GM10847 (cell line): ENCODE measurements around the gene C1orf122.

ENCODE experiments used
- POLR2A ChIP-seq: IDR thresholded peaks from 2 replicates; pipeline ENCODE4 v1.6.1; 2011; ENCODE audit not compliant: insufficient read length; ENCODE audit errors: extremely low read depth

C1orf122 gene

DNA sequence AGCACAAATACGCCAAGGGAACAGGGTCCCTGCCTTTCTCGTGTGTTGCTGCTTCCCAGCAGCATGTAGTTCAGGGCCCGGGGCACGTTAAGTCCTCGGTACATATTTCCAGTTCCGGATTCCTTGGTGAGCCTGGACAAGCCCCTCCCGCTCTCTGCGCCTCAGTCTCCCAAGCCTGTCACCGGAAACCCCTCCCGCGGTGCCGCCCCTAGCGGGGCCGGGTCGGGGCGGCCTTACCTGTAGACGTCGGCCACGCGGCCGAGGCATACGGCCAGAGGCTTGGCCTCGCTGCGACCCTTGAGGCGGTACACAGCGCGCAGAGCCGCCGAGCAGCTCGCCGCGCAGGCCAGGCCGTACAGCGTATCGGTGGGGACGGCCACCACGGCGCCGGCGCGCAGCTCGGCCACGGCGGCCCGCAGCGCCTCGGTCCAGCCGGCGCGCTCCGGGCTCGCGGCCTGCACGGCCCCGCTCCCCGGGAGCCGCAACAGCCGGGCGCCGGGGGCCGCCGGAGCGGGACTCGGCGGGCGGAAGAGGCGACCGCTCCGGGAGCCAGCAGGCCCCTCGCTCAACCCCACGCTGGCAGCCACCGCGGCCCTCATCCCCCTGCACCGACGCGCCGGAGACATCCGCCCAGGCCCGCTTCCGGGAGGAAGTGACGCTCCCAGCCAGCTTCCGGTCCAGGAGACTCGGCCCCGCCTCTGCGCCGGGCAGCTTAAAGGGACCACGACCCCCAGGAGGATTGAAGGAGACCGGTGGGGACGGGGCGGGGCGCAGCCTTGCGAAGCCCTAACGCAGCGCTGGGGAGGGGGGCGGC is at the start of gene C1orf122, which contains the start of gene YRDC:
C1orf122 (plus strand) TSS at position 236 of the 814 bp plus-strand sequence. CDS start 615 bp downstream, outside the sequence.
YRDC (minus strand) TSS at position 654 of the 814 bp plus-strand sequence; CDS start at position 626, 28 bp downstream.
- peak; percentile 68 for TF ChIP-seq POLR2A

DNA sequence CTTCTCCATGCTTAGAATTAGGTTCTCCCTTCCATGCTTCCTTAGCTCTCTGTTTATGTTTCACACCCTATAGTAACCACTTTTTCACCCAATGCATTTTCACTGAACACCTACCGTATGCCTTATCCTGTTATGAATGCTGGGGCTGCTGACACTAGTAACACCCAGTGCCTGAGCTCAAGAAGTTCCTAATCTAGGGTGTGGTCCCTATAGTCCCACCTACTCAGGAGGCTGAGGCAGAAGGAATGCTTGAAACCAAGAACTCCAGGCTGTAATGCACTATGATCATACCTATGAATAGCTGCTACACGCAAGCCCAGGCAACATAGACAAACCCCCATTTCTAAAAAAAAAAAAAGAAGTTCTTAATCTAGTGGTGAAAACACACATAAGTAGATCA is 48.1 kb upstream of the C1orf122 start:
- TF ChIP-seq POLR2A, result no peak

DNA sequence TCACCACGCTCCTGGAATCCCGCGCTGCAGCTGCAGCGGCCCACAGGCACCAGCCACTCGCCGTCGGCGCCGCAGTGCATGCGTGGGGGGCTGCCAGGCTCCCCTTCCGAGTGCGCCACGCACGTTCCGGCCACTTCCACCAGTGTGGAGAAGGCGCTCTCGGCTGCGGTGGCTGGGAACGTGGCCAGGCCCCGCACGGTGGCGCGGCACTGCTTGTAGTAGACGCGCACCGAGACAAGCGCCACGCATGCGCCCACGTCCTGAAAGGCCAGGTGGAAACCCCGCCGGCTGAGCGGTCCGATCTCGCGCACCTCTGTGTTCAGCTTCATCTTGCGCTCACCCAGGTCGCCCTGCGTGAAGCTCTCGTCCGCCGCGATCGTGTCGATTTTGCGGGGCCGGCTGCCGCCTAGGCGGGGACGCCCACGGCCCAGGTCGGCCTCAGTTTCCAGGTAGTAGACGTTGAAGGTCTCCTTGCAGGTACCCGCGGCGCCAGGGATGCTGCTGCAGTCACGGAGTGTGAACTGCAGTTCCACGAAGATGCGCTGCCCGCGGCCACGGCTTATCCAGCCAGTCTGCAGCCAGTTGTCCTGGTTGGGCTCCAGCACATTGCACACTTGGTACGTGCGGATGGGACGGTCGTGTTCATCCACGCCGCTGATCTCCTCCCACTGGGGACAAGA is 46.0 kb upstream of the C1orf122 start:
- no peak for TF ChIP-seq POLR2A

DNA sequence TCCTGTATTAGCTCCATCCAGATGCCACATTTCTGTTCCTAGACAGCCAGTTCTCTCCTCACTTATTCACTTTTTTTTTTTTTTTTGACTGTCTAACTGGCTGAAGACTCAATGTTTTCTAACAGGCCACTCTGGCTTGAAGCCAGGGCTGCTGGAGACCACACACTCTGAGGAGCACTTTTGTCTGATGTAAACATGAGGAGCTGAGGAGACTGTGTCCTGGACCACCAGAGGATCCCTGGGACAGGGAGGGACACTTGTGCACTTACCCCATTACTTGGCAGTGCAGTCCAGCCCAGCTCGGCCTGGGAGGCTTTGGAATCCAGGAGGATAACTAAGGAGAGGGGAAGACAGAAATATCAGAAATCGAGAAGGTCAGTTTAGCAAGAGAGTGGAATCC is 45.1 kb upstream of the C1orf122 start:
- no peak for TF ChIP-seq POLR2A

DNA sequence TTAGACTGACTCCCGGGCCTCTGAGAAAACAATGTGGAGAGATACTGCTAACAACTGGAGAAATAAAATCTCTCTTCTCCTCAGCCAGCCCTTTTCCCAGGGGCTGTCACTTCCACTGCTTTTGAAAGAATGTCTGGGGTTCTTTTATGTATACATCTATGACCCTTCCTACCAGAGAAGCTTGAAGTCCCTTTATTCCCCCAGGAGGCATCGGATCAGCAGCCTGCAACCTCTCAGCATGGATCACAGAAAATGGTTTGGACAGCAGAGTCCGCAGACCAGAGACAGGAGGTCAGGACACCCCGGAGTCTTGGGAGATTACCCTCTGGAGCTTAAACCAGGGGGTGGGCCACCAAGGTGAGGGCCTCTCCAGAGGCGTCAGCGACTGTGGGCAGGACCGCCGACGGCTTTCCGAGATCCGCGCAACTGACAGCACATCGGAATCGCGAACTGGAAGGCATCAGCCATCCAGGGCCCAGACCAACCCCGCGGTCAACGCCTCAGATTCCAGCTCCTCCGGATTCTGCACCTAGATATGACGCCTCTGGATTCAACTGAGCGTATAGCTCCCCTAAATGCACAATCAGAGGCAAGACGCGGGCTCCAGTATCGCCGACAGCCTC is 43.7 kb upstream of the C1orf122 start:
- no peak for TF ChIP-seq POLR2A

DNA sequence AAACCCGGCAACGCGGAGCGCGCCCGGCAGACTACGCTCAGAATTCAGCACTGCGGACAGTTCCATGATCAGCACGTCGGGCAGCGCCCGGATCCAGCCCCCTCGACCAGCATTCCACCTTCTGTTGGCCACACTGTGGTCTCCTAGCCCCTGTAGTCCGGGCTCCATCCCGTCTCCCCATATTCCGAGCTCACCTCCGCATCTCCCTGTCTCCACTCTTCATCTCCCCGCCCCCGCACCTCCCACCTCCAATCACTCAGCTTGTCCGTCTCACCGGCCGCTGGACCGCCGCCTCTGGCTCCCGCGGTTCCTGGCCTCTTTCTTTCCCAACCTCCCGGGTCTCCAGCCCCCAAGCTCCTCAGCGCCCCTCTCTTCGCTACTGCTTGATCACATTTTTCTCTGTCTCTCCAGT is 43.2 kb upstream of the C1orf122 start:
- TF ChIP-seq POLR2A, result no peak

DNA sequence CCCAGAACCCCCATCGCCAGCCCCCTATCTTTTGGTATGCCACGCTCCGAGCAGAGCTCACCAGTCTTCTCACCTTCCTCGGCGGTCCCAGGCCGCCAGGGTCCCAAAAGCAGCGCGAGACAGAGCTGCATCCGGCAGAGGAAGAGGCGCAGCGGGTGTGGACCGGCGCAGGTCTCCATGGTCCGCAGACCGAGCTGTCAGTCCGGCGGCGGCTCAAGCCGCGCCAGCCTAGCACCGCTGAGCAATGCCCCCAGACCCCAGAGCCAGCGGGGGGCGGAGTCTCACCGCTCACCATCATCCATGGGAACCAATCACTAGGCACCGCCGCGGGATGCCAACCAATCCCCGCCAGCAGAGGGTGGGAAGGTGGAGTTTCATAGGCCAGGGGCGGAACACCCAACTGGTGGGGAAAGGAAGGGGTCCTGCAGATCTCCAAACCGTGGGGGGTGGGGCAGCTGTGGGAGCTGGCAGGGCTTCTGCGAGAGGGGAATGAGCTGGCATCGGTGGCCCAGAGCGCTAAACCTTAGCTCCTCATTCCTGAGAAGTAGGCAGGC is 42.6 kb upstream of the C1orf122 start, which contains the start of gene EPHA10:
EPHA10 (minus strand) TSS at position 233 of the 554 bp plus-strand sequence; CDS start at position 179, 54 bp downstream.
- no peak for TF ChIP-seq POLR2A

DNA sequence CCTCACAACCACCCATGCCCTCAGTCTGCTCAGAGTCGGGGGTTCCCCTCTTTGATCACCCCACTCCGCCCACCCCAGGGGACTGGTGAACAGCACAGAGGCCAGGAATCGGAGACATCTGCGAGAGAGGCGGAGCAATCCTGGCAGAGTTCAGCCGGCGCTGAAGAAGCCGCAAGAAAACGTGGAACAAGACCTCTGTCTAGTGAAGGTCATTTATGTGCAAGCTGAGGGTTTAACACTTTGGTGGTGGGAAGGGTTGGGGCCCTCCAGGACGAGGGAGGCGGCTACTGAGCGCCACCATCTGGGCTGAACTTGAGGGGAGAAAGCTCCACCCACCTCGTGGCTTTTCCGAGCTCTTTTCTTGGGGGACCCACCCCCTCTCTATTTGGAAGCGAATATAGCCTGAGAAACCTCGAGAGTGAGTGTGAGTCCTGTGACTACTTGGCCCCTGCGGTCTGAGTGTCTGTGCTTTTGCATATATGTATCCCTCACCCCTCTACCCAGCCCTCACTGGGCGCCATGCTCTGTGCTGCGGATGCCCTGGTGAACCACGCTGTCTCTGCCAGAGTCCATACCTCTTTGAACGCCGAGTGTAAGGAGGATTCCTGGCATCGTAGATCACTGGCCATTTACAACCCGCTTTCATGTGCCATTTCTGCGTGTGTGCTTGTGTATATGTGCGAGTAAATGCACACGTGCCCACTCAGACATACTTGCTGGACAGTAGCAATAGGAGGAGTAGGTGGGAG is 41.5 kb upstream of the C1orf122 start:
- TF ChIP-seq POLR2A, result no peak

DNA sequence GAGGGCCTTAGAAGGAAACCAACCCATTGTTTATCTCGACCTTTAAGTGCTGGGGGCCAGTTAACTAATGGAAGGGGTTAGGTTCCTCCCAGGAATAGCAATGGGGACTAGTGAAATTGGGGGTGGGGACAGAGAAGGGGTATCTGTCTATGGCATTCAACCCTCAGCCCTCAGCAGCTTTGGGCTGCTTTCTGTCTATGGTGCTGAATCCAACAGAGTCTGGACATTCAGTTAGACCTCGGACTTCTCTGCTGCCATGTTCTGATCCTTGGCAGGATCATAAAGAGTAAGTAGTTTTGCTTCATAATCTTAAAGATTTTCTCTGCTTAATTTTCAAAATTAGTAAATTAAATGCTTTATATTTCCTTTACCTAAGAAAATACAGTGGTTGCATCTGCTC is 40.1 kb upstream of the C1orf122 start:
- TF ChIP-seq POLR2A, result no peak

DNA sequence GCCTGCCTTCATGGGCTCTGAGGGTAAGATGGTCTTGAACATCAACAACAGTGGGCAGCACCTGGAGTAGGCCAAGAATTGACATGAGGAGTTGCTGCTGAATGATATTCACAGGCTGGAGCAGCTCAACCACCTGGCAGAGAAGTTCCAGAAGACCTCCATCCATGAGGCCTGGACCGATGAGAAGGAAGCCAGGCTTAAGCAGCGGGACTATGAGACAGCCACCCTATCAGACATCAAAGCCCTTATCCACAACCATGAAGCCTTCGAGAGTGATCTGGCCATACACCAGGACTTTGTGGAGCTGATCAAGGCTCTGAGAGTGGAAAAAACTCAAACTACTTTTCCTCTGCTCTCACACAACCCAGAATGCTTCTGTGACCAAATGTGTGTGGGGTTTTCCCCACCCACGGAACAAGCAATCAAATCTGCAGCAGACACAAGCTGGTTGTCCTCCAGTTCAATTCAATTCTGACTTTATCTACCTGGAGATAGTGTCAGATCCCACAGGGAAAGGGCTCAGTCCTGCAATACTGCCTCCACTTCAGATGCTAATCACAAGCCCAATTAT is 30.6 kb upstream of the C1orf122 start:
- no peak for TF ChIP-seq POLR2A

DNA sequence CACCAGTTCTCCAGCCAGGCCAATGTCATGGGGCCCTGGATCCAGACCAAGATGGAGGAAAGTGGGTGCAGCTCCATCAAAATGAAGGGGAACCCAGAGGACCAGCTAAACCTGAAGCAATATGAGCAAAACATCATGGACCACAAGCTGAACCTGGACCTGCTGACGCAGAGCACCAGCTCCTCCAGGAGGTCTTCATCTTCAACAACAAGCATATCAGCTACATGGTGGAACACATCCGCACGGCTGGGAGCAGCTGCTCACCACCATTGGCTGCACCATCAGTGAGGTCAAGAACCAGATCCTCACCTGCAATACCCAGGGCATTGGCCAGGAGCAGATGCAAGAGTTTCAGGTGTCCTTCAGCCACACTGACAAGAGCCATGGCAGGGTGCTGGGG is 28.9 kb upstream of the C1orf122 start:
- TF ChIP-seq POLR2A, result no peak

DNA sequence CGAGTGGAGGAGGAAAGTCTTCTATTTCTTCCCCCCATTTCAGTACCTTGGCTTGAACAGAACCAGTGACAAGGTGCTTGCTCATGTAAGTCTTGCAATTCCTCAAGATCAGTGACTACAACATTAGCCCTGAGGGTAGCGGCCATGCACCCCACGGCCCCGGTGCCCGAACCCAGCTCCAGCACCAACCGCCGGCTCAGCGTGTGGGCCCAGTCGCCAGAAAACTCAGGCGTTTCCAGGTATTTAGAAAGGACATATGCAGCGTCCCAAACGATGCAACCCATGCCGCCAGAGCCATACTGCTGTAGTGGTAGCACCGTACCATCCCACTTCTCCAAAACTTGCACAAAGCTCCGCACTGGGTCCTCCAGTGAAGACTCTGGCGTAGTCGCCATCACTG is 25.1 kb upstream of the C1orf122 start:
- no peak for TF ChIP-seq POLR2A

DNA sequence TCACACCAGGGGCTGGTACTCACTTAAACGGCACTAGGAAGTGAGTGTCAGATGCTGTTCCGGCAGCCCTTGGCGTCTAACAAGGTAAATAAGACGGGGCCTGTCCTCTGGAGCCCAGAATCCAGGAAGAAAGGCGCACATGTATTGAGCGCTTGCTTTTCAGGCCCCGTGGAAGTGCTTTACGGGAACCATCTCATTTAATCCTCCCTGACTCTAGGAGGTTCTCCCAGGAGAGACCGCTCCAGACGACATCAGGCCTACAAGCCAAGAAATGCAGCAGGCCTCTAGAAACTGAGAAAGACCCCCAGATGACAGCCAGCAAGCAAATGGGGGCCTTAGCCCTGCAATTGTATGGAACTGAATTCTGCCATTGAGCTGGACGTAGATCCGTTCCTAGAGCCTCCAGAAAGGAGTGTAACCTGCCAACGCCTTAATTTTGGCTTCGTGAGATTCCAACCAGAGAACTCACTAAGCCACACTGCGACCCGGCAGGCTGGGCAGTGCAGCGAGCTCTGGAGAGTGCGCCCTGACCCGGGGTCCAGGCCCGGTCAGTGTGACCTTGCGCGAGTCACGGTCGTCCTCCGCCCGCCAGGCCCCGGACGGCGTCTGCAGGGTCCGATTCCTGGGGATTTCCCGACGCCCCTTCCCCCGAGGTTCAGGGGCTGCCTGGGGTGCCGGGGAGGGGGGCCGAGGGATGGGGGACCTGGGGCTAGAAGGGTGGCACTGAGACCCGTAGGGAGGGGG is 14.5 kb upstream of the C1orf122 start:
- no peak for TF ChIP-seq POLR2A
